GM12891 (cell line): Measurements from ENCODE around the gene CAMKMT.

Experiments
- PAX5 ChIP-seq: IDR thresholded peaks from 2 replicates; pipeline ENCODE4 v1.6.1; 2011; ENCODE audit warnings: low read length, moderate library complexity, mild to moderate bottlenecking; ENCODE audit not compliant: insufficient read depth, severe bottlenecking
- POLR2A ChIP-seq: IDR thresholded peaks from 2 replicates; pipeline ENCODE4 v1.6.1; 2011; ENCODE audit warnings: low read depth, low read length, control low read depth
- POLR2AphosphoS5 ChIP-seq: IDR thresholded peaks from 2 replicates; pipeline ENCODE4 v1.6.1; 2011; ENCODE audit warnings: low read depth, low read length, control low read depth
- SPI1 ChIP-seq: IDR thresholded peaks from 2 replicates; pipeline ENCODE4 v1.6.1; 2011; ENCODE audit warnings: low read depth, low read length, control low read depth
- TAF1 ChIP-seq: IDR thresholded peaks from 2 replicates; pipeline ENCODE4 v1.6.1; 2011; ENCODE audit warnings: low read depth, low read length, control low read depth

DNA sequence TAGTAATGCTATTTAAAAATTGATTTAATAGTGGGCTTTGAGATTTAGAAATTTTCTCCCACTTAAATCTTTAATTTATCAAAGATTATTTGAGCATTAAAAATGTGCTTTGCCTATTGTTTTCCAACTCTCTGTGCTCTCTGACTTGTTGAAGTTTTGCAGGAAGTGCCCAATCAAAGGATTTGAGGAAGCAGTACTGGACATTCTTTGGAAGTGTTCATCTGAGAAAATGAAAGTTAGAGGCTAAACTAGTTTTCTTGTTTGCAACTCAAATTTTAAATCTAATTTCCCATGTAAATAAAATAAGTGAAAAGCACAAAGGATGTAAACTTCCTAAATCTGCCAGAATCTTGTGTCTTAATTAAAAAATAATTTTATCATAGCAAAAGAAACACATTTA lies 89.1 kb downstream of the CAMKMT start:
- TF ChIP-seq POLR2A (no peak), SPI1 (no peak), POLR2AphosphoS5 (no peak), TAF1 (no peak), PAX5 (no peak)
